PFSK-1 (cell line): ENCODE data around the gene UTS2R.

Experiments used
- FOXP2 ChIP-seq: optimal IDR thresholded peaks from 2 replicates; pipeline ENCODE3; 2011; ENCODE audit warnings: borderline replicate concordance, control low read depth, inconsistent platforms; ENCODE audit not compliant: insufficient read depth; ENCODE audit errors: extremely low read length, extremely low read depth
- POLR2AphosphoS5 ChIP-seq: IDR thresholded peaks from 2 replicates; pipeline ENCODE4 v1.6.1; 2012; ENCODE audit warnings: low read depth, mild to moderate bottlenecking, control low read depth, low read length, moderate library complexity
- SIN3A ChIP-seq: IDR thresholded peaks from 2 replicates; pipeline ENCODE4 v1.6.1; 2012; ENCODE audit warnings: mild to moderate bottlenecking, low read length, moderate library complexity, borderline replicate concordance; ENCODE audit not compliant: insufficient read depth
- TAF1 ChIP-seq: IDR thresholded peaks from 2 replicates; pipeline ENCODE4 v1.6.1; 2012; ENCODE audit warnings: low read length, control low read depth, borderline replicate concordance; ENCODE audit not compliant: insufficient read depth
- TF ChIP-seq, protein P1 (sequence below), 2 experiments: IDR thresholded peaks; 2 replicates each; pipeline versions ENCODE4 v1.6.1 to v1.8.0; 2011 to 2012; ENCODE audit warnings: low read depth in 2 of 2, low read length in 2 of 2, control low read depth in 1 of 2, inconsistent platforms in 1 of 2, mild to moderate bottlenecking in 1 of 2, moderate library complexity in 1 of 2; ENCODE audit not compliant: insufficient read depth in 1 of 2

Gene UTS2R

DNA sequence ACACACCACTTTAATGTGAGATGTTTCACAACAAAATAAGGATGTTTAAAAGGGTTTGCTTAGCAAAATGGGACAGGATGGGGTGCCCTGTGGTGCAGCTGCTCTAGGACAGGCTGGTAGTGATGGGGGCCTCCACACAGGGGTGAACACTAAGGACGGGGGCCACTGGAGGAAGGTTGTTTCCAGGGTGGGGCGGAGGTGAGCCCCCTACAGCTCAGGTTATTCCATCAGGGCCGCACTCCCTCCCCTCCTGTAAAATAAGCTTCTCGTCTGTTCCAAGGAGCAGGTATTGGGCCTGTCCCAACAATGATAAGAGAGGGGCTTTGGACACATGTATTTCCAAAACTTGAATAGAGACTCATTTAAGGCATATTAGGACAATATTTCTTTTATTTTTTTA lies 44.7 kb downstream of the UTS2R start:
- TF ChIP-seq SIN3A (no peak), TAF1 (no peak), POLR2AphosphoS5 (no peak), FOXP2 (no peak)
- TF ChIP-seq, protein P1, sequence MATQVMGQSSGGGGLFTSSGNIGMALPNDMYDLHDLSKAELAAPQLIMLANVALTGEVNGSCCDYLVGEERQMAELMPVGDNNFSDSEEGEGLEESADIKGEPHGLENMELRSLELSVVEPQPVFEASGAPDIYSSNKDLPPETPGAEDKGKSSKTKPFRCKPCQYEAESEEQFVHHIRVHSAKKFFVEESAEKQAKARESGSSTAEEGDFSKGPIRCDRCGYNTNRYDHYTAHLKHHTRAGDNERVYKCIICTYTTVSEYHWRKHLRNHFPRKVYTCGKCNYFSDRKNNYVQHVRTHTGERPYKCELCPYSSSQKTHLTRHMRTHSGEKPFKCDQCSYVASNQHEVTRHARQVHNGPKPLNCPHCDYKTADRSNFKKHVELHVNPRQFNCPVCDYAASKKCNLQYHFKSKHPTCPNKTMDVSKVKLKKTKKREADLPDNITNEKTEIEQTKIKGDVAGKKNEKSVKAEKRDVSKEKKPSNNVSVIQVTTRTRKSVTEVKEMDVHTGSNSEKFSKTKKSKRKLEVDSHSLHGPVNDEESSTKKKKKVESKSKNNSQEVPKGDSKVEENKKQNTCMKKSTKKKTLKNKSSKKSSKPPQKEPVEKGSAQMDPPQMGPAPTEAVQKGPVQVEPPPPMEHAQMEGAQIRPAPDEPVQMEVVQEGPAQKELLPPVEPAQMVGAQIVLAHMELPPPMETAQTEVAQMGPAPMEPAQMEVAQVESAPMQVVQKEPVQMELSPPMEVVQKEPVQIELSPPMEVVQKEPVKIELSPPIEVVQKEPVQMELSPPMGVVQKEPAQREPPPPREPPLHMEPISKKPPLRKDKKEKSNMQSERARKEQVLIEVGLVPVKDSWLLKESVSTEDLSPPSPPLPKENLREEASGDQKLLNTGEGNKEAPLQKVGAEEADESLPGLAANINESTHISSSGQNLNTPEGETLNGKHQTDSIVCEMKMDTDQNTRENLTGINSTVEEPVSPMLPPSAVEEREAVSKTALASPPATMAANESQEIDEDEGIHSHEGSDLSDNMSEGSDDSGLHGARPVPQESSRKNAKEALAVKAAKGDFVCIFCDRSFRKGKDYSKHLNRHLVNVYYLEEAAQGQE (IDR thresholded peaks at IDR 0.05; ENCODE audit: insufficient read depth in 1 of 2, low read depth in 2 of 2, low read length in 2 of 2): no peak

DNA sequence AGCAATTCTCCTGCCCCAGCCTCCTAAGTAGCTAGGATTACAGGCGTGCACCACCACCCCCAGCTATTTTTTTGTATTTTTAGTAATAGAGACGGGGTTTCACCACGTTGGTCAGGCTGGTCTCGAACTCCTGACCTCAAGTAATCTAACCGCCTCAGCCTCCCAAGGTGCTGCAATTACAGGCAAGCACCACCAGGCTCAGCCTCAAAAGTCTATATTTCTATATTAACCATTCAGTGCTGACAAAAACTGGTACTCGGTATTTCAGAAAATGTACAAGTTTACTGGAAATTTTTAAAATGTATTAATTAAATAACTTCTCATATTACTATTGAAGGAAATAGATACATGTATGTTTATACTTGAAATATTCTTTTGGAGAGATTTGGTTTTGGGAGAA lies 45.2 kb downstream of the UTS2R start:
- TF ChIP-seq FOXP2: no peak
- no peak for TF ChIP-seq POLR2AphosphoS5
- TF ChIP-seq, protein P1 (IDR thresholded peaks at IDR 0.05; ENCODE audit: insufficient read depth in 1 of 2, low read depth in 2 of 2, low read length in 2 of 2): no peak
- no peak for TF ChIP-seq SIN3A
- no peak for TF ChIP-seq TAF1

DNA sequence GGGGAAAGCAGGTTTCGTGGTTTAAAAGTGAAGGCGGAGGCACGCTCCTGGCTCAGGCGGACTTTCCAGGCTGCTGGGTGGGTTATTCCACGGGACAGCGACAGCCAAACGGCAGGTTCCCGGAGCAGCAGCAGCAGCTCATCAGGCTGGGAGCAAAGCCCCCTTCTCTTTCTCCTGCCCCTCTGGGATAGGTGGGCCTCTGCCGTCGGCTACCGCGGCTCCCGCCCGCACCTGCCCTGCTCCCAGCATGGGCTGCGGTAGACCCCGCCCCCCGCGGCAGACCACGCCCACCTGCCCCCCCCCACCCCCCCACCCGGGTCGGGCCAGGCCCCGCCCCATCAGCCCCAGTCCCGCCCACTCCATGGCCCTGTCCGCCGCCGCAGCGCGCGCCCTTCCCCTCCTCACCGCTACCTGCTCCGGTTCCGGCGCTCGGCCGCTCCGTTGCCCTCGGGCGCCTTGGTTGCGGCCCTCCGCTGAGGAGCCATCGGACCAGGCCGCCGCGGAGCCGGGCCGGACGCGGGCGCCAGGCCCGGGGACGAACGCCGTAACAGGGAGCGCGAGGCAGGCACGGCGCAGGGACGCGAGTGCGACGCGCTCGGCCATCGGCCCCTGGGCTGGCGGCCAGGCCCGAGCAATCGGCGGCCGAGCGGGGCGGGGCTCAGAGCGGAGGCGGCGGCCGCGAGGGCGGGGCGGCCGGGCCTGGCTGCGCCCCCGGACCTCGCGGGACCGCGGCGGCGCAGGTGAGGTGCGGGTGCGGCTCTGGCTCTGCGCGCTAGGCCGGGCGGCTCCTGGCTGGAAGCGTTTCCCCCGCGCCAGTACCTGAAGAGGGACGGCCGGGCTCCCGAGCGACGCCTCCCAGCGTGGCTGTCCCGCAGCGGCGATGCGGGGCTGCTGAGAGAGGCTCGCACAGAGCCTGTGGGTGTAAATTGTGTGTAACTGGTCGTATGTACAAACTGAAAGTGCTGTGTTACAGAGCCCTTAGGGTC lies 46.7 kb downstream of the UTS2R start, which contains the start of the genes HEXD and OGFOD3:
HEXD (plus strand) TSS at position 347 of the 986 bp plus-strand sequence. CDS start 1,453 bp downstream, outside the sequence.
OGFOD3 (minus strand) TSS at position 586 of the 986 bp plus-strand sequence; CDS start at position 485, 101 bp downstream.
- TF ChIP-seq SIN3A (no peak; the same call in 1 of the 2 replicates), FOXP2 (peak; percentile 98), POLR2AphosphoS5 (peak; percentile 97), TAF1 (peak; percentile 65; the same call in 1 of the 2 replicates)
- TF ChIP-seq, protein P1 (IDR thresholded peaks at IDR 0.05; ENCODE audit: insufficient read depth in 1 of 2, low read depth in 2 of 2, low read length in 2 of 2): peak in 1 of 2 experiments; percentile 65; a peak in 2 of 4 replicates

DNA sequence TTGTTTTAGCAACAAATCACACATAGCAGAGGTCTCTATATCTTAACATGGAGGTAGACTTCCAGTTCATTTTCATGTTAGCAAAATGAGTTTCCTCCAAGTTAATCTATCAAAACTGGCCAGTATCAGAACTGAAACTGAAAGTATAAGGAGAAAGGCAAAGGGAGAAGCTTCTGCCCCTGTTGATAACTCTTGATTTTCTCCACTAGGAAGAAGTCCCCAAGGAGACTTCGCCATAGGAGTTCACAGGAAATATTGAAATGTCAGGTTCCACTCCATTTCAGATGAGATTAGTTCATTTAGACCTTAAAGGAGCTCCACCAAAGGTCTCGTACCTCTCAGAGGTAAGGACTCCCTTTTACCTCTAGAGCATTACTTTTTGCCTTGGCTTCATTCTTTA lies 48.0 kb downstream of the UTS2R start:
- TF ChIP-seq, protein P1 (IDR thresholded peaks at IDR 0.05; ENCODE audit: insufficient read depth in 1 of 2, low read depth in 2 of 2, low read length in 2 of 2): no peak
- TF ChIP-seq FOXP2 (no peak), SIN3A (no peak), POLR2AphosphoS5 (no peak), TAF1 (no peak)
